SK-N-SH treated with all-trans-retinoic acid at 6 μM for 48 hours (cell line): Measurements from ENCODE around the gene HTR2A.

Experiments used
- CSRNP3 ChIP-seq: fragments of 250-450 bp; sonication (Bioruptor Pico); IDR thresholded peaks from 2 replicates; pipeline ENCODE4 v1.5.1; 2021; ENCODE audit warnings: mild to moderate bottlenecking, moderate library complexity
- ESRRG ChIP-seq: fragments of 250-450 bp; sonication (Bioruptor Pico); IDR thresholded peaks from 2 replicates; pipeline ENCODE4 v1.6.1; 2021; ENCODE audit warnings: mild to moderate bottlenecking
- PATZ1 ChIP-seq: fragments of 250-450 bp; sonication (Bioruptor Pico); IDR thresholded peaks from 2 replicates; pipeline ENCODE4 v1.8.0; 2020; ENCODE audit warnings: mild to moderate bottlenecking, moderate library complexity, borderline replicate concordance
- POU6F1 ChIP-seq: fragments of 250-450 bp; sonication (Bioruptor Pico); IDR thresholded peaks from 2 replicates; pipeline ENCODE4 v1.8.0; 2021; ENCODE audit warnings: low read depth, mild to moderate bottlenecking, moderate library complexity, borderline replicate concordance
- RARB ChIP-seq: fragments of 250-450 bp; sonication (Bioruptor Pico); IDR thresholded peaks from 2 replicates; pipeline ENCODE4 v1.8.0; 2021; ENCODE audit warnings: mild to moderate bottlenecking, moderate library complexity

- TF ChIP-seq PATZ1 (no peak), RARB (CRISPR knock-in tag) (no peak), CSRNP3 (CRISPR knock-in tag) (no peak), ESRRG (CRISPR knock-in tag) (no peak), POU6F1 (CRISPR knock-in tag) (no peak)
Observed at GRCh38 chr13:46830405-46831005, 66.3 kb downstream of the HTR2A start.
